Mesothelial cell of epicardium (in vitro differentiated cells): ENCODE data around the gene SAMD11. TPM values are rescaled to one million over a fixed set of nuclear protein-coding genes. Genes with fewer than 3 reads are reported as not detected.
"Not testable (repeated sequence)": the region's sequence is repeated elsewhere in the genome, so short reads cannot be mapped to it uniquely, and the experiment has no call there.

ENCODE experiments used
- DNase-seq, 2 experiments: peaks; one replicate each; pipeline ENCODE4 v3.0.0; 2021; ENCODE audit warnings: low spot score in 2 of 2; ENCODE audit not compliant: unreplicated experiment in 2 of 2
- H3K27ac Mint-ChIP-seq: 2 replicates; pipeline ENCODE4 v1.8.0; 2021; ENCODE audit warnings: mixed read lengths
- H3K27me3 Mint-ChIP-seq: 2 replicates; pipeline ENCODE4 v1.8.0; 2021; ENCODE audit warnings: low read depth, mixed read lengths
- H3K36me3 Mint-ChIP-seq: 2 replicates; pipeline ENCODE4 v1.8.0; 2021; ENCODE audit warnings: mixed read lengths
- H3K4me1 Mint-ChIP-seq: 2 replicates; pipeline ENCODE4 v1.8.0; 2021; ENCODE audit warnings: mixed read lengths
- H3K4me3 Mint-ChIP-seq: 2 replicates; pipeline ENCODE4 v1.8.0; 2021; ENCODE audit warnings: mild to moderate bottlenecking, moderate library complexity, mixed read lengths
- H3K9me3 Mint-ChIP-seq: 2 replicates; pipeline ENCODE4 v1.8.0; 2021; ENCODE audit warnings: mixed read lengths
- total RNA-seq: library from RNA; stranded (reverse); gene quantifications from 3 replicates; pipeline ENCODE4 v1.2.1, GENCODE V29; 2021
- TF ChIP-seq, protein P1 (sequence below): fragments of 200-600 bp; sonication (generic); IDR thresholded peaks from one replicate; pipeline ENCODE4 v1.5.0; 2021; ENCODE audit warnings: antibody characterized with exemption; ENCODE audit not compliant: unreplicated experiment

The SAMD11 gene
- total RNA-seq, 1 donor from 2014 or later = 313 TPM

GRCh38 chr1:944341-945325 is 20.9 kb downstream of the SAMD11 start:
- TF ChIP-seq, protein P1, sequence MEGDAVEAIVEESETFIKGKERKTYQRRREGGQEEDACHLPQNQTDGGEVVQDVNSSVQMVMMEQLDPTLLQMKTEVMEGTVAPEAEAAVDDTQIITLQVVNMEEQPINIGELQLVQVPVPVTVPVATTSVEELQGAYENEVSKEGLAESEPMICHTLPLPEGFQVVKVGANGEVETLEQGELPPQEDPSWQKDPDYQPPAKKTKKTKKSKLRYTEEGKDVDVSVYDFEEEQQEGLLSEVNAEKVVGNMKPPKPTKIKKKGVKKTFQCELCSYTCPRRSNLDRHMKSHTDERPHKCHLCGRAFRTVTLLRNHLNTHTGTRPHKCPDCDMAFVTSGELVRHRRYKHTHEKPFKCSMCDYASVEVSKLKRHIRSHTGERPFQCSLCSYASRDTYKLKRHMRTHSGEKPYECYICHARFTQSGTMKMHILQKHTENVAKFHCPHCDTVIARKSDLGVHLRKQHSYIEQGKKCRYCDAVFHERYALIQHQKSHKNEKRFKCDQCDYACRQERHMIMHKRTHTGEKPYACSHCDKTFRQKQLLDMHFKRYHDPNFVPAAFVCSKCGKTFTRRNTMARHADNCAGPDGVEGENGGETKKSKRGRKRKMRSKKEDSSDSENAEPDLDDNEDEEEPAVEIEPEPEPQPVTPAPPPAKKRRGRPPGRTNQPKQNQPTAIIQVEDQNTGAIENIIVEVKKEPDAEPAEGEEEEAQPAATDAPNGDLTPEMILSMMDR = no peak
- Mint-ChIP-seq H3K4me1 (peaks cover 34% of the 10 kb centered on the region), H3K4me3 (peak overlapping the region; percentile 22), H3K36me3 (peaks cover 21% of the 10 kb centered on the region), H3K27me3 (no peaks in the 10 kb centered on the region), H3K27ac (peak overlapping the region; percentile 84), H3K9me3 (no peaks in the 10 kb centered on the region)
- no peak for DNase-seq

DNA sequence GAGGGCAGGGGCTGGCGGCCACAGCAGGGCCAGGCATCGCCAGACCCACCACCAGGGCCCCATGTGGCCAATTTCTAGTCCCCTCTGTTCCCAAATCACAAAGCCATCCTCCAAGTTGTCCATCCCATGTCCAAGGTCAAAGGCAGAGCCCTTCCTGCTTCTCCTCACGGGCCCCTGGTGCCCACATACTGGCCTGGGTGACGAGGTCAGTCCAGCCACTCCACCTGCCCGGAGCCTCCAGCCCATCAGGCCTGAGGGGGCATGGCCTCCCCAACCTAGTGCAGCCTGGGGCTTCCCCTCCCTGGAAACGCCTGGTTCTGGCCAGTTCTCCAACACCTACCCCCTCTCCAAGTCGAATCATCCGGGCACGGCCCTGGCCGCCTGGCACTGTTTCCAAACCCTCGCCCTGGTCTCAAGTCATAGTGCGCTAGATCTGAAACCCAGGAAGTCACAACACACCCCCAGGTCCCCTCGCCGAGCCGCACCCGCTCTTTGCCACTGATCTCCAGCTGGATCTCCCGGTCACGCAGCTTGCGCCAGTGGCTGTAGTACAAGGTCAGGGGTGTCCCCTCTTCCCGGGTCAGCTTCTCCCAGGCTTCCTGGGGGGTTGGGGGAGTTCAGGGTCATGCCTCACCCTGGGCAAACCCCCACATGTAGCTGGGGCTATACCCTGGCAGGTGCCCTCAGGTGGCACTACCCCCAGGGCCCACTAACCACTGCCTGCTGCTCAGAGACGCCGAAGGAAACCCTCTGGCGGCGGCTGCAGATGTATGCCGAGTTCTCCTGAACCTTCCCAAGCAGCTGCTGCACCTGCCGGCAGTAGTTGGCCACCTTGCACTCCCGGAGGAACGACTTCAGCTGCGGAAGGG is 22.2 kb downstream of the SAMD11 start:
- peaks cover 31% of the 10 kb centered on the region for H3K36me3 Mint-ChIP-seq
- TF ChIP-seq, protein P1 = no peak
- DNase-seq = no peak
- H3K27ac Mint-ChIP-seq = no peak overlapping the region
- peaks cover 30% of the 10 kb centered on the region for H3K4me1 Mint-ChIP-seq
- no peaks in the 10 kb centered on the region for H3K9me3 Mint-ChIP-seq
- H3K27me3 Mint-ChIP-seq = no peaks in the 10 kb centered on the region
- no peak overlapping the region for H3K4me3 Mint-ChIP-seq

GRCh38 chr1:946811-947210 is 23.1 kb downstream of the SAMD11 start:
- H3K4me3 Mint-ChIP-seq, H3K9me3 Mint-ChIP-seq, DNase-seq, H3K27me3 Mint-ChIP-seq, H3K27ac Mint-ChIP-seq: not testable (repeated sequence)
- H3K36me3 Mint-ChIP-seq = peaks cover 37% of the 10 kb centered on the region
- peaks cover 26% of the 10 kb centered on the region for H3K4me1 Mint-ChIP-seq

- Mint-ChIP-seq H3K27ac (no peak overlapping the region), H3K36me3 (peaks cover 40% of the 10 kb centered on the region), H3K27me3 (no peaks in the 10 kb centered on the region), H3K4me1 (peaks cover 25% of the 10 kb centered on the region), H3K4me3 (no peak overlapping the region), H3K9me3 (no peaks in the 10 kb centered on the region)
- DNase-seq = no peak
- TF ChIP-seq, protein P1 = no peak
Measured at GRCh38 chr1:947958-948357, 24.2 kb downstream of the SAMD11 start.

GRCh38 chr1:950268-950667 is 26.5 kb downstream of the SAMD11 start:
- H3K9me3 Mint-ChIP-seq = no peaks in the 10 kb centered on the region
- no peak for DNase-seq
- H3K27ac Mint-ChIP-seq = no peak overlapping the region
- TF ChIP-seq, protein P1 = no peak
- H3K4me1 Mint-ChIP-seq = peaks cover 5% of the 10 kb centered on the region
- H3K27me3 Mint-ChIP-seq = no peaks in the 10 kb centered on the region
- H3K36me3 Mint-ChIP-seq = peaks cover 54% of the 10 kb centered on the region
- no peak overlapping the region for H3K4me3 Mint-ChIP-seq

DNA sequence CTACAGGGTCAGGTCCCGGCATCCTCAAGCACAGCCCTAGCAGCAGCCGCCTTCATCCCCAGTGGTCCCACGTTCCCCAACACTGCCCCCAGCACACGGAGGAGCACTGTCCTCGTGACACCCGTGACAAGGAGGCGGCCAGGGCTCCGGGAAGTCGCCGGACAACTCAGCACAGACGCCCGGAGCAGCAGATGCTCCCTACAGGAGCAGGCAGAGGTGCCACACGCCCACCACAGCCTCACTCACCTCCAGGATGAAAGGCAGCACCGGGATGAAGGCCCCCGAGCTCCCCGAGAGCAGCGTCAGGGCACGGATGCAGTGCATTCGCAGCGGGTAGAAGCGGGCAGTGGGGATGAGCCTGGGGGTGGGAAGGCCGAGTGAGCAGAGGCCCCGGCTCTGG is 27.2 kb downstream of the SAMD11 start:
- no peaks in the 10 kb centered on the region for H3K9me3 Mint-ChIP-seq
- H3K4me1 Mint-ChIP-seq = no peaks in the 10 kb centered on the region
- TF ChIP-seq, protein P1 = no peak
- H3K27ac Mint-ChIP-seq = no peak overlapping the region
- no peak for DNase-seq
- peaks cover 51% of the 10 kb centered on the region for H3K36me3 Mint-ChIP-seq
- H3K4me3 Mint-ChIP-seq = no peak overlapping the region
- no peaks in the 10 kb centered on the region for H3K27me3 Mint-ChIP-seq
